GM18868 (cell line): Measurements from ENCODE around the gene HS2ST1.
"Not testable (repeated sequence)": the region's sequence is repeated elsewhere in the genome, so short reads cannot be mapped to it uniquely, and the experiment has no call there.

ENCODE experiments used
- ATAC-seq: cut with Tn5 transposase; IDR thresholded peaks from one replicate; pipeline ENCODE4 v1.9.1; 2021; ENCODE audit warnings: mild to moderate bottlenecking, moderate library complexity; ENCODE audit not compliant: unreplicated experiment

HS2ST1 gene

GRCh38 chr1:87004857-87005256, 90.4 kb downstream of the HS2ST1 start:
- no peak for ATAC-seq

- no peak for ATAC-seq
Observed at GRCh38 chr1:87007323-87007722, 92.9 kb downstream of the HS2ST1 start.

GRCh38 chr1:87013385-87013784, 99.0 kb downstream of the HS2ST1 start:
- not testable (repeated sequence) for ATAC-seq

- no peak for ATAC-seq
Observed at GRCh38 chr1:87017998-87018672, 103.7 kb downstream of the HS2ST1 start.

GRCh38 chr1:87023326-87023725, 108.9 kb downstream of the HS2ST1 start:
- no peak for ATAC-seq

GRCh38 chr1:87024936-87025540, 110.6 kb downstream of the HS2ST1 start:
- peak; percentile 88 for ATAC-seq

GRCh38 chr1:87027561-87027960, 113.1 kb downstream of the HS2ST1 start:
- ATAC-seq = not testable (repeated sequence)

- ATAC-seq = no peak
Observed at GRCh38 chr1:87028576-87028975, 114.1 kb downstream of the HS2ST1 start.

GRCh38 chr1:87030740-87031690, 116.6 kb downstream of the HS2ST1 start:
- ATAC-seq = peak; percentile 93

GRCh38 chr1:87034351-87034750, 119.9 kb downstream of the HS2ST1 start:
- no peak for ATAC-seq

- ATAC-seq = no peak
Observed at GRCh38 chr1:87039096-87039495, 124.7 kb downstream of the HS2ST1 start.

- no peak for ATAC-seq
Observed at GRCh38 chr1:87042111-87042811, 127.8 kb downstream of the HS2ST1 start.

GRCh38 chr1:87044424-87044823, 130.0 kb downstream of the HS2ST1 start:
- peak; percentile 19 for ATAC-seq

GRCh38 chr1:87044840-87045239, 130.4 kb downstream of the HS2ST1 start:
- peak; percentile 64 for ATAC-seq

- peak; percentile 57 for ATAC-seq
Observed at GRCh38 chr1:87045761-87046304, 131.4 kb downstream of the HS2ST1 start.

- no peak for ATAC-seq
Observed at GRCh38 chr1:87046951-87047350, 132.5 kb downstream of the HS2ST1 start.

GRCh38 chr1:87048237-87048636, 133.8 kb downstream of the HS2ST1 start:
- no peak for ATAC-seq

GRCh38 chr1:87051965-87052364, 137.5 kb downstream of the HS2ST1 start:
- peak; percentile 58 for ATAC-seq

GRCh38 chr1:87052400-87052799, 138.0 kb downstream of the HS2ST1 start:
- peak; percentile 39 for ATAC-seq

- ATAC-seq = no peak
Observed at GRCh38 chr1:87052961-87053360, 138.5 kb downstream of the HS2ST1 start.

GRCh38 chr1:87053446-87053845, 139.0 kb downstream of the HS2ST1 start:
- ATAC-seq = no peak
